A673 (cell line): ENCODE results near the gene ANGPTL2.

Experiments
- CTCF ChIP-seq: fragments of 300-800, 200-600 bp; sonication (generic); conservative IDR thresholded peaks from 2 replicates; pipeline ENCODE4 v1.5.1; 2017; ENCODE audit warnings: low read depth, mild to moderate bottlenecking, antibody characterized with exemption, low read length, moderate library complexity, mixed read lengths
- EZH2 ChIP-seq: fragments of 200-600 bp; sonication (generic); IDR thresholded peaks from 2 replicates; pipeline ENCODE4 v1.6.1; 2017; ENCODE audit warnings: borderline replicate concordance, low read depth, mild to moderate bottlenecking, mixed read lengths, antibody characterized with exemption, low read length; ENCODE audit not compliant: poor library complexity, severe bottlenecking

GRCh38 chr9:127095411-127095810, 27.0 kb downstream of the ANGPTL2 start:
- TF ChIP-seq CTCF (no peak), EZH2 (no peak)
